ENCODE measurements around the gene SLC16A3.
"Not testable (repeated sequence)": the region's sequence is repeated elsewhere in the genome, so short reads cannot be mapped to it uniquely, and the experiment has no call there.

SLC16A3 gene

GRCh38 chr17:82228842-82229697 lies at the start of gene SLC16A3:
Gene SLC16A3, plus strand, starts transcription at chr17:82229042. Its CDS starts 6,967 bp downstream, at chr17:82236009.
- DNase-seq, result no peak

GRCh38 chr17:82179412-82179811 lies 49.4 kb upstream of the SLC16A3 start:
- no peak for DNase-seq

GRCh38 chr17:82179946-82180475 lies 48.8 kb upstream of the SLC16A3 start:
- DNase-seq, result no peak

- no peak for DNase-seq
Observed at GRCh38 chr17:82180776-82181528, 47.9 kb upstream of the SLC16A3 start.

- DNase-seq, result no peak
Observed at GRCh38 chr17:82184761-82185160, 44.1 kb upstream of the SLC16A3 start.

- DNase-seq, result no peak
Observed at GRCh38 chr17:82186221-82186620, 42.6 kb upstream of the SLC16A3 start.

- no peak for DNase-seq
Observed at GRCh38 chr17:82187500-82187899, 41.3 kb upstream of the SLC16A3 start.

- no peak for DNase-seq
Observed at GRCh38 chr17:82188001-82188961, 40.6 kb upstream of the SLC16A3 start.

- not testable (repeated sequence) for DNase-seq
Observed at GRCh38 chr17:82193050-82193449, 35.8 kb upstream of the SLC16A3 start.

- no peak for DNase-seq
Observed at GRCh38 chr17:82193520-82194220, 35.2 kb upstream of the SLC16A3 start.

- no peak for DNase-seq
Observed at GRCh38 chr17:82194765-82195164, 34.1 kb upstream of the SLC16A3 start.

GRCh38 chr17:82195675-82196672 lies 32.9 kb upstream of the SLC16A3 start:
- DNase-seq, result no peak

GRCh38 chr17:82198092-82198491 lies 30.8 kb upstream of the SLC16A3 start:
- no peak for DNase-seq

- DNase-seq, result no peak
Observed at GRCh38 chr17:82199496-82199895, 29.3 kb upstream of the SLC16A3 start.

- DNase-seq, result no peak
Observed at GRCh38 chr17:82200135-82200534, 28.7 kb upstream of the SLC16A3 start.

- DNase-seq, result no peak
Observed at GRCh38 chr17:82200743-82201497, 27.9 kb upstream of the SLC16A3 start.

GRCh38 chr17:82201498-82201910 lies 27.3 kb upstream of the SLC16A3 start:
- no peak for DNase-seq

GRCh38 chr17:82202981-82203380 lies 25.9 kb upstream of the SLC16A3 start:
- no peak for DNase-seq

- no peak for DNase-seq
Observed at GRCh38 chr17:82203920-82204319, 24.9 kb upstream of the SLC16A3 start.

Data from GOT3 (cell line).